ENCODE results near the gene VPS37B.

DNA sequence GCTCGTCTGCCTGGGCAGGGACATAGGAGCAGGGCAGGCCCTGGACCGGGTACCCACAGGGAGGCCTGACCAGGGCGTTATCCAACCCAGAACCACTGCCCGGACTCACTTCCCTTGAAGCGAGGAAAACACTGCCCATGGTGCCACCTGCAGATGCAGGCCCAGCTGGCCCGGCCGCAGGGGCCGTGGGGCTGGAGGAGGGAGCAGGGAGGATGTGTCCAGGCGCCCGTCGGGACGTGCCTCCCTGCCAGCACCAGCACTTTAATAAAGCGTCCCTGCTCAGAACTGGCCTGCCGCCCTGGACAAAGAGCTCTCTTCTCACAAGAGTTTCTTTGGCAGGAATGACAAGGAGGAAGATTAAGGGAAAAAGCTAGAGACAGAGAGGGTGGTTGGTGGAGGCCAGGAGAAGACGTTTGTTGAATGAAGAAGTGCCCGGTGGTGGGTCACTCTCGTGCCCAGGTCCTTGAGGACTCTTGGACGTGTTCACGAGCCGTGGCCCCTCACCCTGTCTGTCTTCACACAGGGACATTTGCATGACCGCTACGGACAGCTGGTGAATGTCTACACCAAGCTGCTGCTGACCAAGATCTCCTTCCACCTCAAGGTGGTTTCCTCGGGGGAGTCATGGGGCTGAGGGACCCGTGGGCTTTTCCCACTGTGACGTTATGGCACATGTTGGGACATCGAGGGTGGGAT lies 46.4 kb downstream of the VPS37B start:
- TF ChIP-seq, protein P1, sequence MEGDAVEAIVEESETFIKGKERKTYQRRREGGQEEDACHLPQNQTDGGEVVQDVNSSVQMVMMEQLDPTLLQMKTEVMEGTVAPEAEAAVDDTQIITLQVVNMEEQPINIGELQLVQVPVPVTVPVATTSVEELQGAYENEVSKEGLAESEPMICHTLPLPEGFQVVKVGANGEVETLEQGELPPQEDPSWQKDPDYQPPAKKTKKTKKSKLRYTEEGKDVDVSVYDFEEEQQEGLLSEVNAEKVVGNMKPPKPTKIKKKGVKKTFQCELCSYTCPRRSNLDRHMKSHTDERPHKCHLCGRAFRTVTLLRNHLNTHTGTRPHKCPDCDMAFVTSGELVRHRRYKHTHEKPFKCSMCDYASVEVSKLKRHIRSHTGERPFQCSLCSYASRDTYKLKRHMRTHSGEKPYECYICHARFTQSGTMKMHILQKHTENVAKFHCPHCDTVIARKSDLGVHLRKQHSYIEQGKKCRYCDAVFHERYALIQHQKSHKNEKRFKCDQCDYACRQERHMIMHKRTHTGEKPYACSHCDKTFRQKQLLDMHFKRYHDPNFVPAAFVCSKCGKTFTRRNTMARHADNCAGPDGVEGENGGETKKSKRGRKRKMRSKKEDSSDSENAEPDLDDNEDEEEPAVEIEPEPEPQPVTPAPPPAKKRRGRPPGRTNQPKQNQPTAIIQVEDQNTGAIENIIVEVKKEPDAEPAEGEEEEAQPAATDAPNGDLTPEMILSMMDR (IDR thresholded peaks at IDR 0.05) = no peak
- no peak for TF ChIP-seq POLR2AphosphoS5 (IDR thresholded peaks at IDR 0.05; ENCODE audit: insufficient read depth in 1 of 2, low read depth in 1 of 2)
- TF ChIP-seq POLR2A (IDR thresholded peaks at IDR 0.05) = no peak
